ENCODE results near the gene TFDP1. TPM values are rescaled to one million over a fixed set of nuclear protein-coding genes. Genes with fewer than 3 reads are reported as not detected.

Gene TFDP1
- total RNA-seq, 2 experiments from 2014 or later, result 87.9 to 119 TPM

GRCh38 chr13:113605461-113605860 is 20.9 kb downstream of the TFDP1 start:
- intact Hi-C loops (cut with micrococcal nuclease; ENCODE audit: unreplicated experiment), result no loop called here
- DNase-seq (ENCODE audit: low spot score), result no peak
- ChIA-PET CTCF (ENCODE audit: unreplicated experiment) (no interaction called here), POLR2A (interaction anchor here (0.7 kb wide), 1 partner anchor 10 kb away, joined by 6 read pairs; no protein-coding TSS in a partner anchor)
- Histone ChIP-seq H3K4me2 (ENCODE audit: low read length) (no peak overlapping the region), H3K36me3 (ENCODE audit: insufficient read depth, low read length) (peaks cover 61% of the 10 kb centered on the region), H3K27ac (ENCODE audit: low read depth, low read length, poor library complexity, severe bottlenecking) (no peak overlapping the region), H3K9me3 (ENCODE audit: low read length) (no peaks in the 10 kb centered on the region), H3K79me2 (ENCODE audit: insufficient read depth, low read depth, low read length) (0 out of 2 replicates have a peak, but pooled peaks cover 12% of the 10 kb centered on the region), H3K9me2 (ENCODE audit: insufficient read depth, low read length) (no peaks in the 10 kb centered on the region), H2AFZ (ENCODE audit: low read length) (no peak overlapping the region), H4K20me1 (ENCODE audit: insufficient read depth, low read length) (no peaks in the 10 kb centered on the region; the same call in 1 of the 2 replicates), H3K4me1 (ENCODE audit: insufficient read depth, low read length, poor library complexity, severe bottlenecking) (no peaks in the 10 kb centered on the region), H3K4me3 (ENCODE audit: low read depth, low read length, poor library complexity, severe bottlenecking) (no peak overlapping the region)
- BruUV-seq (replicated peaks), result no TSS peak
- TF ChIP-seq CTCF (conservative IDR thresholded peaks at IDR 0.05; ENCODE audit: low read length) (no peak), EZH2phosphoT487 (IDR thresholded peaks at IDR 0.05; ENCODE audit: borderline replicate concordance, low read depth, low read length) (no peak)

GRCh38 chr13:113605866-113606438 is 21.4 kb downstream of the TFDP1 start:
- Histone ChIP-seq H3K4me1 (ENCODE audit: insufficient read depth, low read length, poor library complexity, severe bottlenecking) (no peaks in the 10 kb centered on the region), H3K9me2 (ENCODE audit: insufficient read depth, low read length) (no peaks in the 10 kb centered on the region), H4K20me1 (ENCODE audit: insufficient read depth, low read length) (no peaks in the 10 kb centered on the region; the same call in 1 of the 2 replicates), H3K79me2 (ENCODE audit: insufficient read depth, low read depth, low read length) (0 out of 2 replicates have a peak, but pooled peaks cover 12% of the 10 kb centered on the region), H2AFZ (ENCODE audit: low read length) (no peak overlapping the region), H3K4me2 (ENCODE audit: low read length) (no peak overlapping the region), H3K4me3 (ENCODE audit: low read depth, low read length, poor library complexity, severe bottlenecking) (no peak overlapping the region), H3K27ac (ENCODE audit: low read depth, low read length, poor library complexity, severe bottlenecking) (no peak overlapping the region), H3K36me3 (ENCODE audit: insufficient read depth, low read length) (peaks cover 65% of the 10 kb centered on the region), H3K9me3 (ENCODE audit: low read length) (no peaks in the 10 kb centered on the region)
- POLR2A ChIA-PET, result interaction anchor here (0.7 kb wide), 1 partner anchor 11 kb away, joined by 6 read pairs; no protein-coding TSS in a partner anchor
- no TSS peak for BruUV-seq (replicated peaks)
- CTCF ChIA-PET (ENCODE audit: unreplicated experiment), result no interaction called here
- intact Hi-C loops (cut with micrococcal nuclease; ENCODE audit: unreplicated experiment), result no loop called here
- no peak for TF ChIP-seq CTCF (conservative IDR thresholded peaks at IDR 0.05; ENCODE audit: low read length)
- no peak for TF ChIP-seq EZH2phosphoT487 (IDR thresholded peaks at IDR 0.05; ENCODE audit: borderline replicate concordance, low read depth, low read length)
- no peak for DNase-seq (ENCODE audit: low spot score)
